ENCODE data around the gene SELENOI.
"Not testable (repeated sequence)": the region's sequence is repeated elsewhere in the genome, so short reads cannot be mapped to it uniquely, and the experiment has no call there.

SELENOI gene

DNA sequence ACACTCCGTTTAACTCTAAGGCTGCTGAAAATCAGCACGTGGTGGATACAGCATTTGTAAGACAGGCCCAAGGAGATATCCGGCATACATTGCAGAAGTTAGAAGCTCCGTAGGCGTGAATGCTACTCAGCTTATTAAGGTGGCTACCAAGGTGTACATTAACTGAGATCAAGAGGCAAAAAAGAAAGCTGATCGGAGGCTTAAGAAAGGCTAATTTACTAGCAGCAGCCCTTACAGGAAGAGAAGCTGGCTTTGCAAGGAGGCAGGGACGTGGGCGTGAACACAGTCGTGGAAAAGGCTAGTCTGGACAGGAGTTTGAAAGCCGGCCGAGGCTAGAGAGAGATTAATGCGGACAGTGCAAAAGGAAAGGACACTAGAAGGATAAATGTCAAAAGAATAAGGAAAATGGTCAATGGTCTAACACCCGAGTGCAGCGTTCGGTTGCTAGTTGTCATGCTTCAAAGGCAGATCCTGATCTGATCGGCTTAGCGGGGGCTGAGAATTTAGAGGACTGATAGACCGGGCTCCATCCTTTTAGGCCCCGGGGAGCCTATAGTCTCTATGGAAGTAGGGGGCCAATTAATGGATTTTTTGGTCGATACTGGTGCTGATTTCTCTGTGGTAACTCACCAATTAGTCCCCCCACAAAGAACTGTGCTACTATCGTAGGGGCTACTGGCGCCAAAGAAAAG lies 45.6 kb upstream of the SELENOI start:
- TF ChIP-seq, protein P1, sequence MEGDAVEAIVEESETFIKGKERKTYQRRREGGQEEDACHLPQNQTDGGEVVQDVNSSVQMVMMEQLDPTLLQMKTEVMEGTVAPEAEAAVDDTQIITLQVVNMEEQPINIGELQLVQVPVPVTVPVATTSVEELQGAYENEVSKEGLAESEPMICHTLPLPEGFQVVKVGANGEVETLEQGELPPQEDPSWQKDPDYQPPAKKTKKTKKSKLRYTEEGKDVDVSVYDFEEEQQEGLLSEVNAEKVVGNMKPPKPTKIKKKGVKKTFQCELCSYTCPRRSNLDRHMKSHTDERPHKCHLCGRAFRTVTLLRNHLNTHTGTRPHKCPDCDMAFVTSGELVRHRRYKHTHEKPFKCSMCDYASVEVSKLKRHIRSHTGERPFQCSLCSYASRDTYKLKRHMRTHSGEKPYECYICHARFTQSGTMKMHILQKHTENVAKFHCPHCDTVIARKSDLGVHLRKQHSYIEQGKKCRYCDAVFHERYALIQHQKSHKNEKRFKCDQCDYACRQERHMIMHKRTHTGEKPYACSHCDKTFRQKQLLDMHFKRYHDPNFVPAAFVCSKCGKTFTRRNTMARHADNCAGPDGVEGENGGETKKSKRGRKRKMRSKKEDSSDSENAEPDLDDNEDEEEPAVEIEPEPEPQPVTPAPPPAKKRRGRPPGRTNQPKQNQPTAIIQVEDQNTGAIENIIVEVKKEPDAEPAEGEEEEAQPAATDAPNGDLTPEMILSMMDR (IDR thresholded peaks at IDR 0.05; ENCODE audit: insufficient read depth, missing control alignments) = no peak
- DNase-seq (ENCODE audit: insufficient read length, low spot score) (no peak), FAIRE-seq (no peak)

DNA sequence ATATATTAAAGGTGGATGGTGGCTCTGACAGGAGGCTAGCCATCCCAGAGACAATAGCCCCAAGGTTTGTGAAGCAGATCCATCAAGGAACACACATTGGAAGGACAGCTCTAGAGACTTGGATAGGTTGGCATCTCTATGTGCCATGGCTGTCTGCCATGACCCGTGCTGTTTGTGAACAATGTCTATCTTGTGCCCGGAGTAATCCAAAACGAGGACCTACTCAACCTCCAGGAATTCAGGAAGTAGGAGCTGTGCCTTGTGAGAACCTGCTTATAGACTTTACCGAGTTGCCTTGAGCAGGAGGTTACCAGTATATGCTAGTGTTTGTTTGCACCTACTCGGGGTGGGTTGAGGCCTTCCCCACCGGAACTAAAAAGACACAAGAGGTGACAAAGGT lies 43.1 kb upstream of the SELENOI start:
- FAIRE-seq = no peak
- TF ChIP-seq, protein P1 (IDR thresholded peaks at IDR 0.05; ENCODE audit: insufficient read depth, missing control alignments) = no peak

DNA sequence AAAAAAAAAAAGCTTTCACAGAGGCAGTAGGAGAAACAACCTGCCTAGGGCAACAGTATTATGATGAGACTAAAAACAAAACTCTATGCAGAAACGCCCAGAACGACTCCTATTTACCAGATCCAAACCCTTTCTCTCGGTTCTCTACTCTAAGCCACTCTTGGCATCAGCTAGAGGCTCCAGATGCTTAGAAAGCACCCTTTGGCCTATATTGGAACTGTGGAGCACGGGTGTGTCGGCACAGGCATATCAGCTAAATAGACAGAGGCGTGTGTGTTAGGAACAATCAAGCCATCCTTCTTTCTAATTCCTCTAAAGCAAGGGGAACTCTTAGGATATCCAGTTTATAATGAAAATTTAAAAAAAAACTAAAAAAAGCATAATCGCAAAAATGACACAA lies 40.8 kb upstream of the SELENOI start:
- FAIRE-seq; DNase-seq (ENCODE audit: insufficient read length, low spot score): not testable (repeated sequence)

More for the DNA sequence above, 43.1 kb upstream of the SELENOI start:
- no peak for DNase-seq (ENCODE audit: insufficient read length, low spot score)

DNA sequence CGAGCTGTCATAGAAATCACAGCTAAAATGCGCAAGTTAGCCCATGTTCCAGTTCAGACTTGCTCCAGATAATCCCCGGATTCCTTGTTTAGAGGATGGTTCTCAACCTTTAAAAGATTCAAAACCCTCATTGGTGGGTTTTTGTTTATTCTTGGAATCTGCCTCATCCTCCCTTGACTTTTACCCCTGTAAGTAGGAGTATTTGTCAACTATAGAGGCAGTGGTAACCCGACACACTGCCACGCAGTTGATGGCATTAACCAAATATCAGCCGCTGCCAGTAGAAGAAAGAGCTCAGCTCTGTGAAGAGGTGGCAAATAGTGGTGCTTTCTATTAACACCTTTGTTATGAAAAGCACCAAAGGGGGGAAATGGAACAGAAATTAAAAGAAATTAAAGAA lies 40.4 kb upstream of the SELENOI start:
- no peak for DNase-seq (ENCODE audit: insufficient read length, low spot score)
- TF ChIP-seq, protein P1 (IDR thresholded peaks at IDR 0.05; ENCODE audit: insufficient read depth, missing control alignments) = no peak
- no peak for FAIRE-seq

DNA sequence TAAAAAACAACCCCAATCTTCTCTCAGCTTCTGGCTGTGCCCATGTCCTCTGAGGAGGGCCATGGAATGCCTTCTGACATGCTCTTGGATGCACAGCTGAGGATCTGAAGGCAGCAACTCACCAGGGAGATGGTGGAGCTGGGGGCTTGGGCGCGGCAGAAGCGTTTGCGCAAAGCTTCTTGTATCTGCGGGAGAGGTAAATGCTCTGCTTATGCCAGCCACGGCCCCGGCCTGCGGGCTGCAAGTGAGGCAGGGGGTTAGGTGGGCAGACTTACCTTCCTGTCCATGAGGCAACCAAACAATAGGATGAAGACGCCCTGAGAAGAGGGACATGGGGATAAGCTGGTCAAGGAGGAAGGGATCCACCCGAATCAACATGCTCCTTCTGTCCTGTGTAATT lies 36.0 kb upstream of the SELENOI start:
- no peak for FAIRE-seq
- DNase-seq (ENCODE audit: insufficient read length, low spot score) = no peak
- TF ChIP-seq, protein P1 (IDR thresholded peaks at IDR 0.05; ENCODE audit: insufficient read depth, missing control alignments) = no peak

DNA sequence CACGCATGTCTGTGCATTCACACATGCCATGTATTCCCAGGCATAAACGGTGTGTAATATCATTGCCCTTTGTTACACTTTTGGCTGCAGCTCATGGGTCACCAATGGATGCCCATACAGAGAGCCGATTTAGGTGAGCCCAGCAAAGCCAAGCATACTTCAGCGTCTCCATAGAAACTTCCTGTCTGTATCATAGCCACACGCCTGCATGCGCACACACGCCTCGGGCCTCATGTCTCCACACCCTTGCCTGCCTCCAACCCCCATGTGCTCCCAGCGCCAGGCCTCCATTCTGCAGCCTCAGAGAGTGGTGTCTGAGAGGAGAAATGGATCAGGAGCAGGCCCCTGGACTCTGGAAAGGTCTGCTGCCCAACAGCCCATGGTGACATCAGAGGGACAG lies 33.5 kb upstream of the SELENOI start:
- TF ChIP-seq, protein P1 (IDR thresholded peaks at IDR 0.05; ENCODE audit: insufficient read depth, missing control alignments) = no peak
- FAIRE-seq (no peak), DNase-seq (ENCODE audit: insufficient read length, low spot score) (no peak)

DNA sequence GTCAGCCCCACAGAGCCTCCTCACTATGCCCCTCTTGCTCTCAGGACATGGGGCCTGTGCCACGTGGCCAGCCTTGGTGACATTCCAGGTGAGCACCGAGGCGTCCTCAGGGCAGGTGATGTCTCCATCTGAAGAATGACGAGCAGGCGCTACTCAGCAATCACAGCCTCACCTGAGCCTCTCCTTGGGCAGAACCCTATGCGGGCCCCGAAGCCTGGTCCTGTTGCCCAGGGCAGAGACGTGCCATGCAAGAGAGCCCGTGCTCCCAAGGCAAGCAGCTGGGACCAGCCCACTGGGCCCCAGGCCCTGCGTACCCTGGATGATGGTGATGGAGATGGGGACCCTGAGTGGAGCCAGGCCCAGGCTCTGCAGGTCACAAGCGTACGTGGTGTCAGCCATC lies 32.5 kb upstream of the SELENOI start:
- TF ChIP-seq, protein P1 (IDR thresholded peaks at IDR 0.05; ENCODE audit: insufficient read depth, missing control alignments) = no peak
- FAIRE-seq = no peak
- no peak for DNase-seq (ENCODE audit: insufficient read length, low spot score)

DNA sequence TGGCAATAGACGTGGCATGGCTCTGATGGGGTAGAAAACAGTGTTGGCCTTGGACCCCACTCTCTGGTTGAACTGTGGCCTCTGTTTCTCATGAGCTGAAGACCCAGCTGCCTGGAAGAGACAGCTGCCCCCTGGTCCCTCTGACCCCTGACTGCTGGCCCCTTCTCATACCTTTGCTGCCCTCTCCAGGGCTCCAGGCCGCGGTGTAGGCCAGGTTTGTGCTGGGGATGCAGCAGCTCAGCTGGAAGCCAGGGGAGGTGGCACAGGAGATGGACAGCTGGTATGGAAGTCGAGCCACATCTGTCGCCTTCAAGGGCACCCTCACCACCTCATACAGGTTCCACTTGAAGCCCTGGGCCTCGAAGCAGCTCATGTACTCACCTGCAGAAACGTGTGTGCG lies 31.7 kb upstream of the SELENOI start:
- FAIRE-seq (no peak), DNase-seq (ENCODE audit: insufficient read length, low spot score) (no peak)
- TF ChIP-seq, protein P1 (IDR thresholded peaks at IDR 0.05; ENCODE audit: insufficient read depth, missing control alignments) = no peak
